ENCODE measurements around the gene SASH1. TPM values are rescaled to one million over a fixed set of nuclear protein-coding genes. Genes with fewer than 3 reads are reported as not detected.

The SASH1 gene
- total and polyA plus RNA-seq, 9 of the 15 experiments (the other 6 are each of a cell fraction or from before 2014, with no cell fraction given) = 0.35 to 3.5 (median 1.6) TPM

GRCh38 chr6:148535381-148535780, 192.7 kb downstream of the SASH1 start:
- Histone ChIP-seq H3K79me2 (ENCODE audit: control insufficient read depth, insufficient read depth, low read length) (no peaks in the 10 kb centered on the region), H3K36me3 (ENCODE audit: control insufficient read depth, insufficient read depth, low read length) (no peaks in the 10 kb centered on the region), H3K4me3 (no peak overlapping the region), H3K9me1 (ENCODE audit: control insufficient read depth, insufficient read depth, low read length) (no peaks in the 10 kb centered on the region), H3K27me3 (ENCODE audit: control insufficient read depth in 2 of 2, insufficient read depth in 2 of 2, low read length in 2 of 2) (peaks cover 0 to 12% of the 10 kb centered on the region in 2 experiments; a peak in 2 of 5 replicates), H3K4me1 (replicated peaks in 1 of 2; ENCODE audit: control insufficient read depth in 2 of 2, insufficient read depth in 2 of 2, low read length in 2 of 2) (peaks cover 0 to under 1% of the 10 kb centered on the region in 2 experiments; a peak in 2 of 5 replicates), H4K20me1 (replicated peaks; ENCODE audit: control insufficient read depth, insufficient read depth, low read length) (no peaks in the 10 kb centered on the region; the same call in 1 of the 2 replicates), H3K4me2 (ENCODE audit: insufficient read depth, low read length) (no peak overlapping the region), H3K9ac (ENCODE audit: insufficient read depth in 1 of 2, low read depth in 2 of 2, low read length in 2 of 2) (no peak overlapping the region), H2AFZ (ENCODE audit: low read depth, low read length) (no peak overlapping the region), H3K27ac (ENCODE audit: extremely low read depth, low read depth, low read length) (no peak overlapping the region), H3K9me3 (replicated peaks; ENCODE audit: control insufficient read depth, insufficient read depth, low read depth, low read length) (no peaks in the 10 kb centered on the region)
- DNase-seq (ENCODE audit: extremely low read depth in 1 of 4, low spot score in 3 of 4) (no peak), ATAC-seq (no peak), FAIRE-seq (no peak)
- intact Hi-C loops (cut with micrococcal nuclease) = no loop called here
- no peak for TF ChIP-seq PML (IDR thresholded peaks at IDR 0.05; ENCODE audit: low read length)
- no peak for TF ChIP-seq TCF15 (CRISPR knock-in tag; IDR thresholded peaks at IDR 0.05)
- no peak for TF ChIP-seq STAT5A (IDR thresholded peaks at IDR 0.05; ENCODE audit: borderline replicate concordance, low read length)
- TF ChIP-seq BCLAF1 (IDR thresholded peaks at IDR 0.05; ENCODE audit: borderline replicate concordance in 1 of 2, control insufficient read depth in 1 of 2, low read depth in 2 of 2, low read length in 1 of 2) = no peak
- no peak for TF ChIP-seq TEAD2 (tag; IDR thresholded peaks at IDR 0.05)
- TF ChIP-seq SNRNP70 (optimal IDR thresholded peaks at IDR 0.05; ENCODE audit: low read depth, low read length) = no peak
- TF ChIP-seq MYC (IDR thresholded peaks at IDR 0.05; ENCODE audit: low read depth, low read length) = no peak
- no peak for TF ChIP-seq MYC (CRISPR knock-in tag; IDR thresholded peaks at IDR 0.05; ENCODE audit: borderline replicate concordance, low read depth)
- TF ChIP-seq CTCFL (IDR thresholded peaks at IDR 0.05; ENCODE audit: borderline replicate concordance, insufficient read depth, low read depth, low read length, poor library complexity, severe bottlenecking) = no peak
- no peak for TF ChIP-seq SMAD3 (CRISPR knock-in tag; conservative IDR thresholded peaks at IDR 0.05)
- TF ChIP-seq ZBTB2 (IDR thresholded peaks at IDR 0.05) = no peak
- TF ChIP-seq ASH1L (IDR thresholded peaks at IDR 0.05; ENCODE audit: borderline replicate concordance, low read depth, partially characterized antibody) = no peak
- no peak for TF ChIP-seq KLF10 (CRISPR knock-in tag; IDR thresholded peaks at IDR 0.05)
- TF ChIP-seq IFI16 (CRISPR knock-in tag; IDR thresholded peaks at IDR 0.05) = no peak
- TF ChIP-seq RBM34 (IDR thresholded peaks at IDR 0.05; ENCODE audit: borderline replicate concordance, insufficient read depth, low read length) = no peak
- ChIA-PET POLR2A (interaction anchor here (1.1 kb wide), 2 partner anchors 9 to 10 kb away, joined by 3 read pairs; no protein-coding TSS in a partner anchor), CTCF (ENCODE audit: low intra/inter-chr PET ratio) (no interaction called here)
- in situ Hi-C loops (cut with MboI) = no loop called here
- BruUV-seq (replicated peaks) = no TSS peak
- WGBS (ENCODE audit: insufficient coverage, low coverage, missing lambda C conversion rate) = 17% methylated on average over 7 of the region's 7 CpGs
